Right renal cortex interstitium (tissue), 3 donors: Measurements from ENCODE around the gene DHRS11. TPM values are rescaled to one million over a fixed set of nuclear protein-coding genes. Genes with fewer than 3 reads are reported as not detected.

ENCODE experiments used
- DNase-seq, 3 donors: peaks; one replicate each; pipeline ENCODE4 v3.0.0-alpha.2; 2013; ENCODE audit warnings: low read depth in 3 of 3, low spot score in 2 of 3
- polyA plus RNA-seq, 3 donors: library from polyadenylated mRNA; unstranded; fragments of 120-200 nt; gene quantifications; one replicate each; pipeline ENCODE4 v1.2.1, GENCODE V29; 2013; ENCODE audit not compliant: insufficient read length in 3 of 3

The DHRS11 gene
- polyA plus RNA-seq, 3 donors: 22.6 to 27.7 (median 23.6) TPM

- DNase-seq: no peak
Observed at GRCh38 chr17:36643086-36643685, 51.5 kb downstream of the DHRS11 start.

- DNase-seq: no peak
Observed at GRCh38 chr17:36645422-36645821, 53.7 kb downstream of the DHRS11 start.

GRCh38 chr17:36647636-36648035 is 56.0 kb downstream of the DHRS11 start:
- no peak for DNase-seq

- no peak for DNase-seq
Observed at GRCh38 chr17:36650096-36650775, 58.6 kb downstream of the DHRS11 start.

Other genes starting within 250 kb of the DHRS11 start
- not detected for gene TBC1D3H, start 203.4 kb upstream of the DHRS11 start, polyA plus RNA-seq
- 10 to 100 TPM; 69.1 to 80.4 (median 76.1) TPM for gene ZNHIT3, start 105.2 kb upstream of the DHRS11 start, polyA plus RNA-seq
- 10 to 100 TPM; 33.7 to 34.9 (median 34.1) TPM for gene MYO19, start 57.0 kb upstream of the DHRS11 start, polyA plus RNA-seq
- gene PIGW, start 56.9 kb upstream of the DHRS11 start, polyA plus RNA-seq: 10 to 100 TPM; 11.0 to 14.3 (median 12.6) TPM
- gene GGNBP2, start 47.0 kb upstream of the DHRS11 start, polyA plus RNA-seq: 10 to 100 TPM; 83.2 to 87.8 (median 85.3) TPM
- 1 to 10 TPM; 2.9 to 3.5 (median 3.5) TPM for gene MRM1, start 9.7 kb downstream of the DHRS11 start, polyA plus RNA-seq